Endodermal cell (in vitro differentiated cells): Measurements from ENCODE around the gene GPR183. TPM values are rescaled to one million over a fixed set of nuclear protein-coding genes. Genes with fewer than 3 reads are reported as not detected.

ENCODE experiments used
- DNase-seq: peaks from one replicate; pipeline ENCODE4 v3.0.0-alpha.2; 2017
- H3K27ac ChIP-seq: 2 replicates; pipeline ENCODE4 v1.5.1; 2013; ENCODE audit warnings: mild to moderate bottlenecking, low read depth, low read length, moderate library complexity
- H3K27me3 ChIP-seq: 2 replicates; pipeline ENCODE4 v1.6.1; 2013; ENCODE audit warnings: mild to moderate bottlenecking, low read length, moderate library complexity; ENCODE audit not compliant: insufficient read depth, control insufficient read depth, poor library complexity, severe bottlenecking
- H3K36me3 ChIP-seq: 2 replicates; pipeline ENCODE4 v1.7.0; 2013; ENCODE audit warnings: mild to moderate bottlenecking, low read length, moderate library complexity; ENCODE audit not compliant: control insufficient read depth, insufficient read depth
- H3K4me1 ChIP-seq: one replicate; pipeline ENCODE4 v1.7.0; 2013; ENCODE audit warnings: low read length; ENCODE audit not compliant: control insufficient read depth, insufficient read depth
- H3K4me3 ChIP-seq: 2 replicates; pipeline ENCODE4 v1.5.1; 2013; ENCODE audit warnings: mild to moderate bottlenecking, low read length, moderate library complexity
- H3K9ac ChIP-seq: 2 replicates; pipeline ENCODE4 v1.6.1; 2013; ENCODE audit warnings: mild to moderate bottlenecking, low read length, moderate library complexity; ENCODE audit not compliant: poor library complexity, severe bottlenecking; ENCODE audit errors: extremely low read depth
- H3K9me3 ChIP-seq: 2 replicates; pipeline ENCODE4 v1.6.1; 2013; ENCODE audit warnings: mild to moderate bottlenecking, low read length, moderate library complexity; ENCODE audit not compliant: control insufficient read depth
- H3K27ac Mint-ChIP-seq: 2 replicates; pipeline ENCODE4 v1.8.0; 2020; ENCODE audit warnings: mixed read lengths
- H3K27me3 Mint-ChIP-seq: 2 replicates; pipeline ENCODE4 v1.8.0; 2021; ENCODE audit warnings: mild to moderate bottlenecking, mixed read lengths; ENCODE audit not compliant: insufficient read depth
- H3K36me3 Mint-ChIP-seq: 2 replicates; pipeline ENCODE4 v1.8.0; 2020; ENCODE audit warnings: low read depth, mixed read lengths
- H3K4me1 Mint-ChIP-seq: 2 replicates; pipeline ENCODE4 v1.8.0; 2020; ENCODE audit warnings: mixed read lengths
- H3K4me3 Mint-ChIP-seq: 2 replicates; pipeline ENCODE4 v1.8.0; 2020; ENCODE audit warnings: mild to moderate bottlenecking, moderate library complexity, mixed read lengths
- H3K9me3 Mint-ChIP-seq: 2 replicates; pipeline ENCODE4 v1.8.0; 2020; ENCODE audit warnings: mild to moderate bottlenecking, mixed read lengths
- CTCF ChIP-seq: fragments of 200-600 bp; sonication (generic); conservative IDR thresholded peaks from 2 replicates; pipeline ENCODE4 v1.5.0; 2021; ENCODE audit warnings: antibody characterized with exemption, mild to moderate bottlenecking
- WGBS, 2 experiments: methylation state at CpG; one replicate each; pipeline versions ENCODE4 v1.1.5 to v1.1.7; 2013; ENCODE audit warnings: missing lambda C conversion rate in 2 of 2, mixed read lengths in 1 of 2; ENCODE audit not compliant: insufficient coverage in 1 of 2, insufficient read length in 1 of 2; 5-methylcytosine and 5-hydroxymethylcytosine counted together
- total RNA-seq, 2 donors: library from RNA; stranded (reverse); fragmentation: NEBNext Ultra II Directional in 1 of 2; extraction: Animal tissue kit (Norgen Biotek cat#: 25700) in 1 of 2; gene quantifications; 2 replicates in 1 of 2; 3 replicates in 1 of 2; pipeline ENCODE4 v1.2.1, GENCODE V29; 2021

Gene GPR183
- total RNA-seq, 2 donors from 2014 or later = 0.62 TPM; not detected in 1

GRCh38 chr13:99346335-99347042 lies 39.3 kb upstream of the GPR183 start:
- H3K27ac Mint-ChIP-seq = peak overlapping the region; percentile 28
- H3K9me3 Mint-ChIP-seq = no peaks in the 10 kb centered on the region
- Histone ChIP-seq H3K36me3 (peaks cover 51% of the 10 kb centered on the region), H3K9me3 (no peaks in the 10 kb centered on the region), H3K4me1 (no peaks in the 10 kb centered on the region), H3K27me3 (no peaks in the 10 kb centered on the region), H3K9ac (no peak overlapping the region), H3K27ac (no peak overlapping the region), H3K4me3 (no peak overlapping the region)
- H3K36me3 Mint-ChIP-seq = peaks cover 66% of the 10 kb centered on the region
- peaks cover 1% of the 10 kb centered on the region for H3K4me1 Mint-ChIP-seq
- TF ChIP-seq CTCF = no peak
- H3K4me3 Mint-ChIP-seq = no peak overlapping the region
- H3K27me3 Mint-ChIP-seq = no peaks in the 10 kb centered on the region
- no peak for DNase-seq
- WGBS, 2 experiments = 90 to 91% methylated on average over 6 to 11 of the region's 11 CpGs

- Mint-ChIP-seq H3K27ac (no peak overlapping the region), H3K4me1 (peaks cover 1% of the 10 kb centered on the region), H3K36me3 (peaks cover 71% of the 10 kb centered on the region), H3K9me3 (no peaks in the 10 kb centered on the region), H3K4me3 (no peak overlapping the region), H3K27me3 (no peaks in the 10 kb centered on the region)
- 94 to 100% methylated on average over 4 to 5 of the region's 5 CpGs for WGBS, 2 experiments
- no peak overlapping the region for H3K27ac ChIP-seq
- no peaks in the 10 kb centered on the region for H3K9me3 ChIP-seq
- TF ChIP-seq CTCF = no peak
- H3K4me1 ChIP-seq = no peaks in the 10 kb centered on the region
- no peak overlapping the region for H3K4me3 ChIP-seq
- H3K36me3 ChIP-seq = peaks cover 54% of the 10 kb centered on the region
- H3K9ac ChIP-seq = no peak overlapping the region
- no peaks in the 10 kb centered on the region for H3K27me3 ChIP-seq
- no peak for DNase-seq
Observed at GRCh38 chr13:99345345-99345744, 38.1 kb upstream of the GPR183 start.

DNA sequence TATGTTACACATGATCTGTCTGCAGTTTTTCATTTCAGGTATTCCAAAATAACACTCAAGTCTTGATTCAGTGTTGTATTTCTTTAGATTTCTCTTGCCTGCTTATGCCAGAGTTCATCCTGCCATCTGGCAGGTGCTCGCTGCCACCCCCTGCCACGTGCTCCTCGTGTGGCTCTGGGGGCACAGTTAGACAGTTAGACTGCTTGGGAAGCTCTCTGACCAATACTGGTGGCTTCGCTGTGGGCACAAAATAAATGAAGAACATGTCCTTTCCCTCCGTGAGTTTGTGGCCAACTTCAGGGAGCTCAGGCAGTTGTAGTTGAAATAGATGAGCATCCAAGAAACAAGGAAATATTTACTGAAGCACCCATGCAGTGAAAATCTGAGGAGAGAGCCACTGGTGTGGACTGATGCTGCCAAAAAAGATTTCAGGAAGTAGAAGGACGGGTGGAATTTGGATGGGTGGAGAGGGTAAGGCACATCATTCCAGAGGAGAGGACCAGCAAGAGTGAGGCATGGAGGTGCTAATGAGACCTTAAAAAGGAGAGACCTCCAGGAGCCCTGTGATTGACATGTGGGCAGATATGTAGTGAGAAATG lies 37.5 kb upstream of the GPR183 start:
- TF ChIP-seq CTCF = no peak
- no peak for DNase-seq
- H3K27me3 ChIP-seq = no peaks in the 10 kb centered on the region
- Mint-ChIP-seq H3K27ac (no peak overlapping the region), H3K4me3 (no peak overlapping the region), H3K9me3 (no peaks in the 10 kb centered on the region), H3K27me3 (no peaks in the 10 kb centered on the region), H3K4me1 (peaks cover 1% of the 10 kb centered on the region), H3K36me3 (peaks cover 71% of the 10 kb centered on the region)
- H3K4me1 ChIP-seq = no peaks in the 10 kb centered on the region
- H3K27ac ChIP-seq = no peak overlapping the region
- no peak overlapping the region for H3K4me3 ChIP-seq
- H3K36me3 ChIP-seq = peaks cover 59% of the 10 kb centered on the region
- WGBS, 2 experiments = 93 to 97% methylated on average over 6 of the region's 6 CpGs
- H3K9ac ChIP-seq = no peak overlapping the region
- H3K9me3 ChIP-seq = no peaks in the 10 kb centered on the region
